B cell (primary cell): ENCODE measurements around the gene PUS10. TPM values are rescaled to one million over a fixed set of nuclear protein-coding genes. Genes with fewer than 3 reads are reported as not detected.
A peak's percentile ranks its signal among the peaks of the same experiment; 100 is the strongest.

Experiments
- ATAC-seq: fragments of 200-7000 bp; cut with Tn5 transposase; one replicate; pipeline ENCODE4 v1.10.0; 2021; ENCODE audit warnings: low read depth, mild to moderate bottlenecking, moderate number of reproducible peaks, moderate library complexity
- CTCF ChIA-PET: fragments of 350-600 bp; sonication (Branson Sonifier 250); formaldehyde crosslinking; loops from one replicate; lab custom pipeline; 2021; ENCODE audit warnings: antibody characterized with exemption, inconsistent platforms; lab: Charles Lee
- POLR2A ChIA-PET: fragments of 350-600 bp; sonication (Branson Sonifier 250); formaldehyde crosslinking; loops from one replicate; lab custom pipeline; 2021; ENCODE audit warnings: antibody characterized with exemption; lab: Charles Lee
- DNase-seq: peaks from one replicate; pipeline ENCODE4 v3.0.0; 2013
- H2AFZ ChIP-seq: 2 replicates; pipeline ENCODE4 v1.6.1; 2012; ENCODE audit warnings: mild to moderate bottlenecking, low read depth, low read length; ENCODE audit not compliant: insufficient read depth, poor library complexity, severe bottlenecking
- H3K27ac ChIP-seq, 2 donors: 1 replicate in 1 of 2; 2 replicates in 1 of 2; pipeline ENCODE4 v1.5.1; 2012 to 2013; ENCODE audit warnings: low read length in 2 of 2, mild to moderate bottlenecking in 2 of 2, moderate library complexity in 1 of 2
- H3K27me3 ChIP-seq, 4 experiments: fragments of 200-600 bp in 1 of 4; sonication (generic) in 1 of 4; replicated peaks in 1 of 4; 1 replicate in 2 of 4; 2 replicates in 2 of 4; pipeline versions ENCODE4 v1.6.1 to v1.7.0; 2013 to 2016; ENCODE audit warnings: low read length in 3 of 4, mild to moderate bottlenecking in 2 of 4, mixed read lengths in 1 of 4, moderate library complexity in 1 of 4; ENCODE audit not compliant: insufficient read depth in 4 of 4, control insufficient read depth in 3 of 4; ENCODE audit errors: control extremely low read depth in 1 of 4
- H3K36me3 ChIP-seq, 2 experiments: replicated peaks in 1 of 2; 1 replicate in 1 of 2; 2 replicates in 1 of 2; pipeline versions ENCODE4 v1.6.1 to v1.7.1; 2013; ENCODE audit warnings: low read length in 1 of 2; ENCODE audit not compliant: insufficient read depth in 2 of 2, control insufficient read depth in 1 of 2; ENCODE audit errors: control extremely low read depth in 1 of 2, extremely low read depth in 1 of 2
- H3K4me1 ChIP-seq, 2 donors: fragments of 200-600 bp in 1 of 2; sonication (generic) in 1 of 2; 1 replicate in 1 of 2; 2 replicates in 1 of 2; pipeline versions ENCODE4 v1.5.1 to v1.6.1; 2013 to 2017; ENCODE audit warnings: low read length in 2 of 2; ENCODE audit not compliant: control insufficient read depth in 2 of 2, insufficient read depth in 2 of 2
- H3K4me2 ChIP-seq: replicated peaks from 2 replicates; pipeline ENCODE3; 2012; ENCODE audit warnings: mild to moderate bottlenecking, low read depth, low read length; ENCODE audit not compliant: poor library complexity, severe bottlenecking
- H3K4me3 ChIP-seq, 5 experiments: fragments of 200-600 bp in 1 of 5; sonication (generic) in 1 of 5; 1 replicate in 3 of 5; 2 replicates in 2 of 5; pipeline versions ENCODE4 v1.5.1 to v1.7.0; 2011 to 2016; ENCODE audit warnings: low read length in 4 of 5, mild to moderate bottlenecking in 4 of 5, low read depth in 2 of 5, control low read depth in 1 of 5, moderate library complexity in 1 of 5; ENCODE audit not compliant: insufficient read depth in 1 of 5; ENCODE audit errors: control extremely low read depth in 1 of 5, extremely low read depth in 1 of 5
- H3K79me2 ChIP-seq: fragments of 200-600 bp; sonication (generic); one replicate; pipeline ENCODE4 v1.6.0; 2016; ENCODE audit warnings: low read length; ENCODE audit not compliant: control insufficient read depth, insufficient read depth
- H3K9ac ChIP-seq: fragments of 200-600 bp; sonication (generic); 2 replicates; pipeline ENCODE4 v1.6.1; 2017; ENCODE audit warnings: mild to moderate bottlenecking, low read length, moderate library complexity
- H3K9me3 ChIP-seq, 3 donors: one replicate each; pipeline versions ENCODE4 v1.6.1 to v1.7.1; 2013; ENCODE audit warnings: low read length in 2 of 3; ENCODE audit not compliant: control insufficient read depth in 2 of 3, insufficient read depth in 1 of 3; ENCODE audit errors: control extremely low read depth in 1 of 3
- H4K20me1 ChIP-seq: 2 replicates; pipeline ENCODE4 v1.6.0; 2012; ENCODE audit warnings: mild to moderate bottlenecking, low read length; ENCODE audit not compliant: insufficient read depth, control insufficient read depth, poor library complexity, severe bottlenecking
- H3K27ac Mint-ChIP-seq: one replicate; pipeline ENCODE4 v1.8.0; 2021; ENCODE audit warnings: mixed read lengths
- H3K27me3 Mint-ChIP-seq: one replicate; pipeline ENCODE4 v1.8.0; 2021; ENCODE audit warnings: mixed read lengths
- H3K4me1 Mint-ChIP-seq: one replicate; pipeline ENCODE4 v1.8.0; 2021; ENCODE audit warnings: mixed read lengths
- H3K4me3 Mint-ChIP-seq: one replicate; pipeline ENCODE4 v1.8.0; 2021; ENCODE audit warnings: mixed read lengths
- H3K9me3 Mint-ChIP-seq: one replicate; pipeline ENCODE4 v1.8.0; 2022; ENCODE audit warnings: mixed read lengths; ENCODE audit not compliant: insufficient read depth
- CTCF ChIP-seq: fragments of 200-600 bp; IDR thresholded peaks from one replicate; pipeline ENCODE4 v1.8.0; 2022; ENCODE audit warnings: antibody characterized with exemption, mild to moderate bottlenecking
- EZH2 ChIP-seq: IDR thresholded peaks from 2 replicates; pipeline ENCODE4 v1.6.1; 2012; ENCODE audit warnings: borderline replicate concordance, low read depth, mild to moderate bottlenecking, moderate library complexity, low read length; ENCODE audit not compliant: insufficient read depth, poor library complexity, severe bottlenecking
- WGBS: methylation state at CpG from one replicate; pipeline ENCODE4 v1.1.5; 2013; ENCODE audit warnings: missing lambda C conversion rate; ENCODE audit not compliant: insufficient coverage; 5-methylcytosine and 5-hydroxymethylcytosine counted together
- intact Hi-C: fragments of 100-400 bp; cut with micrococcal nuclease; formaldehyde crosslinking; loops from one replicate; pipeline ENCODE4 v1.10.0; 2022
- polyA plus RNA-seq: library from polyadenylated mRNA; depleted of rRNA; stranded (reverse); fragments of >200 nt; gene quantifications from 2 replicates; pipeline ENCODE4 v1.2.3, GENCODE V29; 2012
- total RNA-seq, 2 donors: library from RNA; stranded (reverse); fragments of 120-200 nt in 1 of 2; gene quantifications; 1 replicate in 1 of 2; 2 replicates in 1 of 2; pipeline versions ENCODE4 v1.2.3 to v1.2.4, GENCODE V29; 2013 to 2022

PUS10 gene
- total and polyA plus RNA-seq, 2 donors (not counting 1 experiment from before 2014, with no cell fraction given), result 3.2 to 7.1 TPM

DNA sequence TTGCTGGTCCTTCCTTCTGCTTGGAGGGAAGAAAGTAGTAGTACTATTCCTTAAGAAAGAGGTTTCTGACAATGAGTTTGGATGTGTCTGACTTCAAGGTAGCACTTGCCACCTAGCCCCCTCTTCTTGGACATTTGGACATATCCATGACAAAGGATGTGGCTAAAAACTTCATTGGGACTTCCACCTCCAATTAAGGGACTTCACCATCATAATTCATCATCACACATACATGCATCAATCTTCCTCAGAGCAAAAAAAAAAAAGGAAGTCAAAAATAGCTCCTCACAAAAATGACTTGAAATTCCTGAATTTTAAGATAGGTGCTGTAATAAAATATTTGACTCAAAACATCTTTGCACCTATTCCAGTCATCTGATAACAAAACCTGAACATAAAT, 23.9 kb downstream of the PUS10 start:
- H3K4me2 ChIP-seq, result peak overlapping the region; percentile 1
- H3K36me3 ChIP-seq, result peaks cover 2 to 4% of the 10 kb centered on the region in 2 experiments
- ATAC-seq (no peak), DNase-seq (no peak)
- TF ChIP-seq CTCF (no peak), EZH2 (no peak)
- H3K9me3 ChIP-seq, result peaks cover 3 to 10% (median 8%) of the 10 kb centered on the region in 3 donors
- POLR2A ChIA-PET, result interaction anchor here (0.6 to 3.3 kb wide), 3 partner anchors 22 to 112 kb away, joined by 3 to 24 read pairs (median 6); partner anchors contain the start of gene REL
- Mint-ChIP-seq H3K4me3 (peak overlapping the region; percentile 56), H3K9me3 (peaks cover 4% of the 10 kb centered on the region), H3K27ac (peak overlapping the region; percentile 92), H3K27me3 (no peaks in the 10 kb centered on the region), H3K4me1 (peaks cover 71% of the 10 kb centered on the region)
- no peak overlapping the region for H3K9ac ChIP-seq
- no peaks in the 10 kb centered on the region for H4K20me1 ChIP-seq
- no peak overlapping the region for H2AFZ ChIP-seq
- H3K79me2 ChIP-seq, result peaks cover 8% of the 10 kb centered on the region
- CTCF ChIA-PET, result interaction anchor here (1.1 to 4.0 kb wide), 4 partner anchors 22 to 287 kb away, joined by 3 to 16 read pairs (median 4); no protein-coding TSS in a partner anchor
- no peaks in the 10 kb centered on the region for H3K27me3 ChIP-seq
- intact Hi-C loops, result no loop called here
- H3K27ac ChIP-seq, result peak overlapping the region in 1 of 2 donors; percentile 95
- no peak overlapping the region for H3K4me3 ChIP-seq
- peaks cover 58 to 60% of the 10 kb centered on the region in 2 donors for H3K4me1 ChIP-seq

GRCh38 chr2:60992985-60993392, 25.1 kb downstream of the PUS10 start:
- Histone ChIP-seq H3K27ac (peak overlapping the region; percentile 86 to 95), H3K4me2 (peak overlapping the region; percentile 66), H3K36me3 (peaks cover 2 to 4% of the 10 kb centered on the region in 2 experiments), H3K79me2 (peaks cover 8% of the 10 kb centered on the region), H2AFZ (peak overlapping the region; percentile 67), H3K4me3 (peak overlapping the region in 3 of 5 experiments; percentile 19 to 41 (median 21)), H3K27me3 (no peaks in the 10 kb centered on the region), H3K9me3 (peaks cover 3 to 10% (median 8%) of the 10 kb centered on the region in 3 donors), H4K20me1 (no peaks in the 10 kb centered on the region), H3K4me1 (peaks cover 55 to 58% of the 10 kb centered on the region in 2 donors), H3K9ac (peak overlapping the region; percentile 37)
- ChIA-PET POLR2A (interaction anchor here (0.6 to 3.3 kb wide), 12 partner anchors 11 to 627 kb away, joined by 3 to 24 read pairs (median 4); partner anchors contain the start of genes PEX13 and REL), CTCF (interaction anchor here (0.8 to 4.0 kb wide), 14 partner anchors 12 to 285 kb away, joined by 3 to 16 read pairs (median 4); no protein-coding TSS in a partner anchor)
- H3K9me3 Mint-ChIP-seq, result peaks cover 4% of the 10 kb centered on the region
- peak overlapping the region; percentile 92 for H3K27ac Mint-ChIP-seq
- H3K4me1 Mint-ChIP-seq, result peaks cover 70% of the 10 kb centered on the region
- peak; percentile 94 for ATAC-seq
- H3K4me3 Mint-ChIP-seq, result peak overlapping the region; percentile 73
- WGBS, result 23% methylated on average over 5 of the region's 7 CpGs
- intact Hi-C loops, result loop anchor here (1.0 to 2.0 kb wide), 5 partner anchors 9 to 110 kb away; partner anchors contain the start of genes PEX13 and SANBR
- TF ChIP-seq EZH2 (no peak), CTCF (no peak)
- no peaks in the 10 kb centered on the region for H3K27me3 Mint-ChIP-seq
- DNase-seq, result peak; percentile 90
